GM12801 (cell line): ENCODE data around the gene RHOBTB3.

Experiments used
- CTCF ChIP-seq: IDR thresholded peaks from one replicate; pipeline ENCODE4 v1.5.1; 2011; ENCODE audit warnings: control low read depth; ENCODE audit not compliant: insufficient read length; ENCODE audit errors: extremely low read depth

Gene RHOBTB3

GRCh38 chr5:95827892-95828246 is 96.7 kb downstream of the RHOBTB3 start:
- TF ChIP-seq CTCF, result no peak

DNA sequence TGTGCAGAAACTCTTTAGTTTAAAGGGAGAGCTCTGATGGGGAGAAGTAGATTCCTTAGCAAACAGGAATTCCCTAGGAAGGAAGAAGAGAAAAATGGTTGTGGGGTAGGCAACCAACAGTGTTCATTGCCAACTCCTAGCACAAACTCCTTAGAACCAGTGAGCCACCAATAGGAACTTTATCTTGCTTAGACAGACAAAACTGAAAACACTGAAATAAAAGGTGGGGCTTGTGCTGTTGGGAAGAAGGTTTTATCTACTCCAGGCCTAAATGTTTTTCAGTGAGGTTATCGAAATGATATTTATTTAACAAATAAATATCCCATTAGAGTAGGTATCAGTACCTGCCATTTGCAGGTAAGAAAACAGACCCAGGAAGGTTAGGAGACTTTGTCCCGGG is 99.1 kb downstream of the RHOBTB3 start:
- no peak for TF ChIP-seq CTCF

DNA sequence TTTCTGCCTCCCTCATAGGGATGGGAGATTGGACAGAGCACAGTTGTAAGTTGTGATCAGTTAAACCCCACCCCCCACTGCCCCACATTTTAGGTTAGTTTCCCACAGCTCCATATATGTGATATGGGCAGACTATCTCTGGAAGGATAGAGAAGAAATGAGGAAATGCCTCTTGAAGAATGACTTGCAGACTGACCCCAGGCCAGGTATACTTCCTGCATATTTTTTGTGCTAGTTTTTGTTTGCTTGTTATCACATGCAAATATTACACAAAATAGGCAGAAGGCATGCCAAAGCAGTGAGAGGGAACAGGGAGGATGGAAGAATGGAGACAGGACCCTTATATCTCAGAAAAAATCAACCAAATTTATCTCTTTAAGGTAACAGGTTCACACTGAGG is 101.5 kb downstream of the RHOBTB3 start:
- TF ChIP-seq CTCF, result no peak

GRCh38 chr5:95835682-95836385 is 104.7 kb downstream of the RHOBTB3 start:
- TF ChIP-seq CTCF, result no peak

GRCh38 chr5:95836544-95836943 is 105.4 kb downstream of the RHOBTB3 start:
- no peak for TF ChIP-seq CTCF

DNA sequence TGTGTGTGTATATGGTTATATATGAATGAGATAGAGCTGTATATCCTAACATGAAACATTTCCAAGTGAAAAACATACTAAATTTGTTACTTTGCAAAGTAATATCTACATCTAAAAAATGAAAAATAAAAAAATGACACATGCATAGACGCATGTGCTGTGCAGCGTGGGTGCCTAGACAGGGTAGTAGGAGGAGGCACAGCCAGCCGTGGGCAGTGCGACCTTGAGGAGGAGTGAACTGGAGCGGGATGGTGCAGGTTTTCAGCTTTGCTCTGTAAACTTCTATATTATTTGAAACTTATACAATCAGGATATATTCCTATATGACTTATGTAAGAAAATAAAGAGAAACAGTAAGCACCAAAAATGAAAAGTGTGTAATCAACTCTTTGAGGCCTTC is 106.4 kb downstream of the RHOBTB3 start:
- no peak for TF ChIP-seq CTCF

DNA sequence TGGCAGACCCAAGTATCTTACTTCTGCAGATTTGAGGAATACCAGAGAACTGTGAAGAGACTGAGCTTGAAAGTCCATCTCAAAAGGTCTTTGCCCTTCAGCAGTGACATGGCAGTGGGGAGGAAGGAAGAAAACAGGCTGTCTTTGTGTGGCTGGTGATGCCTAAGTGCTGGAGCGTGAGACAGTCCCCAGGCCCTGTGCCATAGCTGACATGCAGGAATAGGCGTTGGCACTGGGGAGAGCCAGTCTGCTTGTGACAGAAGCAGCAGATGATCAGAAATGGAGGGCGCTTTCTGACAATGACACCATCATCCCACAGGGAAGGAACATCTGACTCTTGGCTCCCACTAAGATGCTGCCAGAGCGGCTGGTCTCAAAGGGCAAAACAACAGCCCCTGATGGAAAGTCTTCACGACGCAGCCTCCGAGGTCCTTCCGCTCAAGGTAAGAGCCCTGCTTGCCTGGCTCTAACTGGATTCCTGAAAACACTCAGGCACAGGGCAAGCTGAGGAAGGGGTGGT is 106.9 kb downstream of the RHOBTB3 start:
- TF ChIP-seq CTCF, result no peak
